PFSK-1 (cell line): ENCODE measurements around the gene LMOD2.

ENCODE experiments used
- FOXP2 ChIP-seq: optimal IDR thresholded peaks from 2 replicates; pipeline ENCODE3; 2011; ENCODE audit warnings: borderline replicate concordance, control low read depth, inconsistent platforms; ENCODE audit not compliant: insufficient read depth; ENCODE audit errors: extremely low read length, extremely low read depth
- POLR2AphosphoS5 ChIP-seq: IDR thresholded peaks from 2 replicates; pipeline ENCODE4 v1.6.1; 2012; ENCODE audit warnings: low read depth, mild to moderate bottlenecking, control low read depth, low read length, moderate library complexity
- SIN3A ChIP-seq: IDR thresholded peaks from 2 replicates; pipeline ENCODE4 v1.6.1; 2012; ENCODE audit warnings: mild to moderate bottlenecking, low read length, moderate library complexity, borderline replicate concordance; ENCODE audit not compliant: insufficient read depth
- TAF1 ChIP-seq: IDR thresholded peaks from 2 replicates; pipeline ENCODE4 v1.6.1; 2012; ENCODE audit warnings: low read length, control low read depth, borderline replicate concordance; ENCODE audit not compliant: insufficient read depth
- TF ChIP-seq, protein P1 (sequence below), 2 experiments: IDR thresholded peaks; 2 replicates each; pipeline versions ENCODE4 v1.6.1 to v1.8.0; 2011 to 2012; ENCODE audit warnings: low read depth in 2 of 2, low read length in 2 of 2, control low read depth in 1 of 2, inconsistent platforms in 1 of 2, mild to moderate bottlenecking in 1 of 2, moderate library complexity in 1 of 2; ENCODE audit not compliant: insufficient read depth in 1 of 2

LMOD2 gene

GRCh38 chr7:123632808-123633207 is 22.9 kb upstream of the LMOD2 start:
- TF ChIP-seq POLR2AphosphoS5 (no peak), SIN3A (no peak), TAF1 (no peak), FOXP2 (no peak)
- TF ChIP-seq, protein P1, sequence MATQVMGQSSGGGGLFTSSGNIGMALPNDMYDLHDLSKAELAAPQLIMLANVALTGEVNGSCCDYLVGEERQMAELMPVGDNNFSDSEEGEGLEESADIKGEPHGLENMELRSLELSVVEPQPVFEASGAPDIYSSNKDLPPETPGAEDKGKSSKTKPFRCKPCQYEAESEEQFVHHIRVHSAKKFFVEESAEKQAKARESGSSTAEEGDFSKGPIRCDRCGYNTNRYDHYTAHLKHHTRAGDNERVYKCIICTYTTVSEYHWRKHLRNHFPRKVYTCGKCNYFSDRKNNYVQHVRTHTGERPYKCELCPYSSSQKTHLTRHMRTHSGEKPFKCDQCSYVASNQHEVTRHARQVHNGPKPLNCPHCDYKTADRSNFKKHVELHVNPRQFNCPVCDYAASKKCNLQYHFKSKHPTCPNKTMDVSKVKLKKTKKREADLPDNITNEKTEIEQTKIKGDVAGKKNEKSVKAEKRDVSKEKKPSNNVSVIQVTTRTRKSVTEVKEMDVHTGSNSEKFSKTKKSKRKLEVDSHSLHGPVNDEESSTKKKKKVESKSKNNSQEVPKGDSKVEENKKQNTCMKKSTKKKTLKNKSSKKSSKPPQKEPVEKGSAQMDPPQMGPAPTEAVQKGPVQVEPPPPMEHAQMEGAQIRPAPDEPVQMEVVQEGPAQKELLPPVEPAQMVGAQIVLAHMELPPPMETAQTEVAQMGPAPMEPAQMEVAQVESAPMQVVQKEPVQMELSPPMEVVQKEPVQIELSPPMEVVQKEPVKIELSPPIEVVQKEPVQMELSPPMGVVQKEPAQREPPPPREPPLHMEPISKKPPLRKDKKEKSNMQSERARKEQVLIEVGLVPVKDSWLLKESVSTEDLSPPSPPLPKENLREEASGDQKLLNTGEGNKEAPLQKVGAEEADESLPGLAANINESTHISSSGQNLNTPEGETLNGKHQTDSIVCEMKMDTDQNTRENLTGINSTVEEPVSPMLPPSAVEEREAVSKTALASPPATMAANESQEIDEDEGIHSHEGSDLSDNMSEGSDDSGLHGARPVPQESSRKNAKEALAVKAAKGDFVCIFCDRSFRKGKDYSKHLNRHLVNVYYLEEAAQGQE (IDR thresholded peaks at IDR 0.05; ENCODE audit: insufficient read depth in 1 of 2, low read depth in 2 of 2, low read length in 2 of 2), result no peak

GRCh38 chr7:123633553-123633952 is 22.1 kb upstream of the LMOD2 start:
- TF ChIP-seq TAF1, result no peak
- TF ChIP-seq FOXP2, result no peak
- no peak for TF ChIP-seq SIN3A
- TF ChIP-seq, protein P1 (IDR thresholded peaks at IDR 0.05; ENCODE audit: insufficient read depth in 1 of 2, low read depth in 2 of 2, low read length in 2 of 2), result no peak
- TF ChIP-seq POLR2AphosphoS5, result no peak

DNA sequence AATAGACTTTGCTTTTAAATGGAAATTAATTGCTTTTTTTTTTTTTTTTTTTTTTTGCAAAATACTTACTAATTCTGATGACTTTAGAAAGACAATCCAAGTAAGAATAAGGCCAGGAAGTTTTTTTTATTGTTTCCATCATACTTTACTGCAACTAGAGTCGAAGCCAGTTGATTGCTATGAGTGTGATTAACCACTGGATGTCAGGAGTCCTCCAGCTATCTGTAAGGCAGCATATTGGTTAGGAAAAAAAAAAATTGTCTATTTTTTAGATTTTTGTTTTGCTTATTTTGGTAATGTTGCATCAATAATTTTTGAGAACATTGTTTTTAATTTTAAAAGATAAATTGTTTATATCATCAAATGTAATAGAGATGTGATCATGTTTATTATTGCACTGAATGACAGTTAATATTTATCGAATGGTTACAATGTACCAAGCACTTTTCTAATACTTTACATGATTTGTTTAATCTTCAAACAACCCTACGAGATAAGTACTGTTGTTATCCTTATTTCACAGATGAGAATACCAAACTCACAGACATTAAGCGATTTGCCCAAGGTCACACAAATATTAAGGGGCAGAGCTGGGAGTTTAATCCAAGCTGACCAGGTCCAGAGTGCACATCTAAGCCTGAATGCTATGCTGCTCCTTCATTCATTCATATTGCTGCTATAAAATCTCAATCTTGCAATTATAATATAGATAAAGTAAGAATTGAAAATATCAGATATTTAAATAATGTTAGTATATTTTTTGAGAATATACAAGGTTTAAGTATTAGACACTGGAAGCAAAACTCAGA is 19.9 kb upstream of the LMOD2 start:
- TF ChIP-seq POLR2AphosphoS5 (no peak), TAF1 (no peak), SIN3A (no peak), FOXP2 (no peak)
- TF ChIP-seq, protein P1 (IDR thresholded peaks at IDR 0.05; ENCODE audit: insufficient read depth in 1 of 2, low read depth in 2 of 2, low read length in 2 of 2), result no peak

DNA sequence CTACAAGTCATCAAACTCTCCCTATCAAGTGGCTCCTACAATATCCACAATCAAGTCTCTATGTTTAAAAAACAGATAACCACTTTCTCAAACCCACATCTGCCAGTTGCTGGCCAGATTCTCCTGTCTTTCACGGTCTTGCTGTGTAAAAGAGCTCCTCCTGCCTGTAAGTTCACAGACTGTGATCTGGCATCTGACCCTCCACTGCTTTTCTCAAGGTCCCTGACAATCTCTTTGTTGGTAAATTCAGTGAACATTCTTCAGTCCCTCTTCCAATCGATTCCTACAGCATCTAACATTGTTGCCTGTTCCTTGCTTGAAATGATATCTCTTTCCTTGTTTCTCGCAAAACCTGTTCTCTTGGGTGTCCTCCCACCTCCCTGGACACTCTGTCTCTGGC is 18.5 kb upstream of the LMOD2 start:
- no peak for TF ChIP-seq TAF1
- TF ChIP-seq POLR2AphosphoS5, result no peak

- TF ChIP-seq, protein P1 (IDR thresholded peaks at IDR 0.05; ENCODE audit: insufficient read depth in 1 of 2, low read depth in 2 of 2, low read length in 2 of 2), result no peak
- no peak for TF ChIP-seq SIN3A
- no peak for TF ChIP-seq POLR2AphosphoS5
- no peak for TF ChIP-seq FOXP2
- TF ChIP-seq TAF1, result no peak
These were observed 17.8 kb upstream of the LMOD2 start for GRCh38 chr7:123637878-123638277.
